ENCODE results near the gene KCTD12.

The KCTD12 gene

DNA sequence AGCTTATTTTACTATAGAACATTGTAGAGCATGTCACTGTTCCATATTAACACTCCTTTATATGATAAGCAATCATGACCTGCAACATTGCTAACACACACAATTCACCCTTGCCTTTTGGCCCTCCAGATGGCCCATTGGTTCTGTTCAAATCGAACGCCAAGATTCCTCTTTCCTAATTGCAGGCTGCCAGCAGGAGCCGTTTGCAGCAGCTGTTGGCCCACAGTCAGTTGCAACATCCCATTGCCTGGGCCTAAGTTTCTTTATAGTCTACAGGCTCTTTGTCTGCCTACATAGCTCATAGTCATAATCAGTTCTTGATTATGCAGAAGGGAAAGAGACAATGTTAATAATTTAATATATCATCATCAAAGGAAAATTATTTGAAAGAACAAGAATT is 37.6 kb downstream of the KCTD12 start:
- H3K4me2 ChIP-seq (ENCODE audit: low read length), result no peak overlapping the region
- no peak overlapping the region for H3K27ac ChIP-seq
- H3K4me3 ChIP-seq (ENCODE audit: low read depth, low read length), result no peak overlapping the region
- no peaks in the 10 kb centered on the region for H3K27me3 ChIP-seq (ENCODE audit: control insufficient read depth, insufficient read depth, low read length)
- no peaks in the 10 kb centered on the region for H3K4me1 ChIP-seq
- no peak overlapping the region for H2AFZ ChIP-seq
- H3K79me2 ChIP-seq, result no peaks in the 10 kb centered on the region
- no peak overlapping the region for H3K9ac ChIP-seq
- no peaks in the 10 kb centered on the region for H3K36me3 ChIP-seq (ENCODE audit: control insufficient read depth, insufficient read depth, low read length)
- H3K9me3 ChIP-seq (ENCODE audit: control insufficient read depth, low read length), result no peaks in the 10 kb centered on the region
- TF ChIP-seq, protein P1, sequence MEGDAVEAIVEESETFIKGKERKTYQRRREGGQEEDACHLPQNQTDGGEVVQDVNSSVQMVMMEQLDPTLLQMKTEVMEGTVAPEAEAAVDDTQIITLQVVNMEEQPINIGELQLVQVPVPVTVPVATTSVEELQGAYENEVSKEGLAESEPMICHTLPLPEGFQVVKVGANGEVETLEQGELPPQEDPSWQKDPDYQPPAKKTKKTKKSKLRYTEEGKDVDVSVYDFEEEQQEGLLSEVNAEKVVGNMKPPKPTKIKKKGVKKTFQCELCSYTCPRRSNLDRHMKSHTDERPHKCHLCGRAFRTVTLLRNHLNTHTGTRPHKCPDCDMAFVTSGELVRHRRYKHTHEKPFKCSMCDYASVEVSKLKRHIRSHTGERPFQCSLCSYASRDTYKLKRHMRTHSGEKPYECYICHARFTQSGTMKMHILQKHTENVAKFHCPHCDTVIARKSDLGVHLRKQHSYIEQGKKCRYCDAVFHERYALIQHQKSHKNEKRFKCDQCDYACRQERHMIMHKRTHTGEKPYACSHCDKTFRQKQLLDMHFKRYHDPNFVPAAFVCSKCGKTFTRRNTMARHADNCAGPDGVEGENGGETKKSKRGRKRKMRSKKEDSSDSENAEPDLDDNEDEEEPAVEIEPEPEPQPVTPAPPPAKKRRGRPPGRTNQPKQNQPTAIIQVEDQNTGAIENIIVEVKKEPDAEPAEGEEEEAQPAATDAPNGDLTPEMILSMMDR (IDR thresholded peaks at IDR 0.05), result no peak

DNA sequence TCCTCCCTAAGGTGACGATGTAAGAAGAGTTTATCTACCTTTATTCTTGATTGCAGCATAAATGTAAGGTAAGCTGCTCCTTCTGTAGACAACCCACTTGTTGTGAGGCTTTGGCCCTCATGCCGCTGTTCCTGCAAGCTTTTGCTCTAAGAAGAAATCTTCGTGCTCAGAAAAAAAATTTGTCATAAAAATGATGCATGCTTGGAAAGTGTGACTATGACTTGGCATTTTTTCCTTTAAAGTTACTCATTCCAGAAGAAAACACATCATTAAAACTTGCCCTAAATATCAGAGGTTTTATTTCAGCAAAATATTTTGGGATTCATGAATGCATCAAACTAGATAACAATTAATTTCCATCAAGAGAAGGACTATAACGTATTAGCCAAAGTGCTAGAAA is 39.8 kb downstream of the KCTD12 start:
- Histone ChIP-seq H3K27ac (no peak overlapping the region), H3K9me3 (ENCODE audit: control insufficient read depth, low read length) (no peaks in the 10 kb centered on the region), H3K27me3 (ENCODE audit: control insufficient read depth, insufficient read depth, low read length) (no peaks in the 10 kb centered on the region), H3K79me2 (no peaks in the 10 kb centered on the region), H3K4me3 (ENCODE audit: low read depth, low read length) (no peak overlapping the region), H3K9ac (no peak overlapping the region), H3K36me3 (ENCODE audit: control insufficient read depth, insufficient read depth, low read length) (no peaks in the 10 kb centered on the region), H3K4me2 (ENCODE audit: low read length) (no peak overlapping the region), H2AFZ (no peak overlapping the region), H3K4me1 (no peaks in the 10 kb centered on the region)
- TF ChIP-seq, protein P1 (IDR thresholded peaks at IDR 0.05), result no peak

DNA sequence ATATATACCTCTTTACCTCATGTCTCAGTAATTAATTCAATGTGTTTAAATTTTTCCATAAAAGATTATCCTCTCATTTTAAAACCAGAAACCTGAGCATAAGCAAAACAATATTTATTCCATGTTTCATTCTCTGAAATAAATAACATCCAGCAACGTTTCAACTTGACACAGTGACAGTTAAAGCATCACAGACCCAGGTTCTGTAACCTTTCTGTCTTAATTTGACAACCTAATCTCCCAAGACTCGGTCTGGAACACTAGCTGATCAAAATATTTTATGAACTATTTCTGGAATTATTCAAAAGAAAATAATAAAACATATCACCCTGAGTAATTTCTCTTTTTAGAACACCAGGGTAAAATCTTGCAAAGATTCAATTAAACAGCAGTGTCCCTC is 40.3 kb downstream of the KCTD12 start:
- no peak overlapping the region for H3K27ac ChIP-seq
- TF ChIP-seq, protein P1 (IDR thresholded peaks at IDR 0.05), result no peak

DNA sequence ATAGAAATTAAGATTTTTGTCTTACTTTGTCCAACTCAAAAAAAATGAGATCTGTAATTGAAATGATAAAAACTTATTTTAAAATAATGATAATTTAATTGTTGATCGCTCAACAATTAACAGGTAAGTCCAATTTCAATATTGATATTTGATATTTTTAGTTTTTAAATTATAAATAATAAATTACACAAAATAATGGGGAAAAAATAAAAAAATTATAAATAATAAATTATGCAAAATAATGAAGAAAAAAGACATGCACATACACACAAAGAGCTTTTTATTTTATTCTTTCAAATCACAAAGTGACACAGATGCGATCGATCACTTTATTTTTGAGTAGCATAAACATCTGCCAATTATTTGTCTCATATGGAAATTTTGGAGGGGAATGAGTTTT is 40.8 kb downstream of the KCTD12 start:
- Histone ChIP-seq H3K36me3 (ENCODE audit: control insufficient read depth, insufficient read depth, low read length) (no peaks in the 10 kb centered on the region), H3K27me3 (ENCODE audit: control insufficient read depth, insufficient read depth, low read length) (no peaks in the 10 kb centered on the region), H3K79me2 (no peaks in the 10 kb centered on the region), H3K4me2 (ENCODE audit: low read length) (no peak overlapping the region), H2AFZ (no peak overlapping the region), H3K4me1 (no peaks in the 10 kb centered on the region), H3K4me3 (ENCODE audit: low read depth, low read length) (no peak overlapping the region), H3K9ac (no peak overlapping the region), H3K9me3 (ENCODE audit: control insufficient read depth, low read length) (no peaks in the 10 kb centered on the region), H3K27ac (no peak overlapping the region)
- TF ChIP-seq, protein P1 (IDR thresholded peaks at IDR 0.05), result no peak

More for the DNA sequence above, 40.3 kb downstream of the KCTD12 start:
- Histone ChIP-seq H3K4me3 (ENCODE audit: low read depth, low read length) (no peak overlapping the region), H2AFZ (no peak overlapping the region), H3K4me2 (ENCODE audit: low read length) (no peak overlapping the region), H3K79me2 (no peaks in the 10 kb centered on the region), H3K36me3 (ENCODE audit: control insufficient read depth, insufficient read depth, low read length) (no peaks in the 10 kb centered on the region), H3K9ac (no peak overlapping the region), H3K27me3 (ENCODE audit: control insufficient read depth, insufficient read depth, low read length) (no peaks in the 10 kb centered on the region), H3K4me1 (no peaks in the 10 kb centered on the region), H3K9me3 (ENCODE audit: control insufficient read depth, low read length) (no peaks in the 10 kb centered on the region)

DNA sequence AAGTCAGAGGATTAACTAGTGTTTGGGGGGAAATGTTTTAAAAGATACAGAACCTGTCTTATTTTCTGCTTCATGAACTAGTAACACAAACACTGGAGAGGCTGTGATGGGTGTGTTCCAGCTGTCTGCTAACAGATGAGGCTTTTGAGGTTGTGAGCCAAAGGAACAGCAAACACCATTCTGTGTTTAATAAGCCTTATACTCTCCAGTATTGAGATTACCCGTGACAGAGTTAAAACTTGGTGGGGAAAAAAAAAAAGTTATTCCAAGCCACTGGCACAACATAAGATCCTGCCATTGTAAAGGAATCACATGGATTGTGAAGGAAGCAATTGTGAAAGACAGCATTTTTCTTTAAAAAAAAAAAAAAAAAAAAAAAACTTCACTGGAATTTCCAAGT is 48.4 kb downstream of the KCTD12 start:
- H3K36me3 ChIP-seq (ENCODE audit: control insufficient read depth, insufficient read depth, low read length), result no peaks in the 10 kb centered on the region
- H3K27ac ChIP-seq, result no peak overlapping the region
- TF ChIP-seq, protein P1 (IDR thresholded peaks at IDR 0.05), result no peak
- H3K4me3 ChIP-seq (ENCODE audit: low read depth, low read length), result no peak overlapping the region
- no peak overlapping the region for H3K4me2 ChIP-seq (ENCODE audit: low read length)
- no peaks in the 10 kb centered on the region for H3K79me2 ChIP-seq
- H3K27me3 ChIP-seq (ENCODE audit: control insufficient read depth, insufficient read depth, low read length), result no peaks in the 10 kb centered on the region
- H3K4me1 ChIP-seq, result no peaks in the 10 kb centered on the region
- H2AFZ ChIP-seq, result no peak overlapping the region
- H3K9me3 ChIP-seq (ENCODE audit: control insufficient read depth, low read length), result no peaks in the 10 kb centered on the region
- no peak overlapping the region for H3K9ac ChIP-seq
